SK-N-SH (cell line): ENCODE data around the gene IMPACT. TPM values are rescaled to one million over a fixed set of nuclear protein-coding genes. Genes with fewer than 3 reads are reported as not detected.

Experiments
- CTCF ChIA-PET: fragments of 300-600, 350-600 bp; formaldehyde crosslinking; extraction: SDS; loops from one replicate; lab custom pipeline; 2021; lab: Yijun Ruan, JAX
- POLR2A ChIA-PET: fragments of 350-600 bp; sonication (Branson Sonifier 250); formaldehyde crosslinking; extraction: SDS; loops from one replicate; lab custom pipeline; 2020; ENCODE audit warnings: antibody characterized with exemption, inconsistent platforms; lab: Yijun Ruan, JAX
- DNase-seq: peaks from one replicate; pipeline ENCODE4 v3.0.0; 2012
- H2AFZ ChIP-seq: fragments of 200-600 bp; sonication (generic); 2 replicates; pipeline ENCODE4 v1.8.1; 2016; ENCODE audit warnings: antibody characterized with exemption, mild to moderate bottlenecking, low read depth
- H3F3A ChIP-seq: fragments of 200-600 bp; sonication (generic); replicated peaks from 2 replicates; pipeline ENCODE3; 2016; ENCODE audit warnings: antibody characterized with exemption, mild to moderate bottlenecking; ENCODE audit not compliant: insufficient read depth
- H3K27ac ChIP-seq, 2 experiments: fragments of 200-500 bp in 1 of 2; fragments of 200-600 bp in 1 of 2; sonication (Bioruptor generic) in 1 of 2; sonication (generic), shearing (Covaris generic) in 1 of 2; 2 replicates each; pipeline versions ENCODE4 v1.5.1 to v1.6.1; 2014 to 2016; ENCODE audit warnings: low read depth in 2 of 2, inconsistent platforms in 1 of 2, low read length in 1 of 2, mild to moderate bottlenecking in 1 of 2, mixed read lengths in 1 of 2
- H3K27me3 ChIP-seq: fragments of 200-600 bp; sonication (generic), shearing (Covaris generic); 2 replicates; pipeline ENCODE4 v1.6.1; 2016; ENCODE audit warnings: mixed run types; ENCODE audit not compliant: insufficient read depth
- H3K36me3 ChIP-seq, 2 experiments: fragments of 200-500 bp in 1 of 2; fragments of 200-600 bp in 1 of 2; sonication (Bioruptor generic) in 1 of 2; sonication (generic) in 1 of 2; replicated peaks in 1 of 2; 2 replicates each; pipeline versions ENCODE3 to v1.5.1; 2014 to 2016; ENCODE audit warnings: low read length in 1 of 2, mild to moderate bottlenecking in 1 of 2; ENCODE audit not compliant: insufficient read depth in 2 of 2, control insufficient read depth in 1 of 2
- H3K4me1 ChIP-seq, 2 experiments: fragments of 200-500 bp in 1 of 2; fragments of 200-600 bp in 1 of 2; sonication (Bioruptor generic) in 1 of 2; sonication (generic), shearing (Covaris generic) in 1 of 2; 2 replicates each; pipeline versions ENCODE4 v1.5.1 to v1.6.1; 2014 to 2016; ENCODE audit warnings: low read depth in 1 of 2, low read length in 1 of 2, mixed run types in 1 of 2; ENCODE audit not compliant: insufficient read depth in 2 of 2, control insufficient read depth in 1 of 2
- H3K4me2 ChIP-seq: fragments of 200-600 bp; sonication (generic), shearing (Covaris generic); 2 replicates; pipeline ENCODE4 v1.6.1; 2017; ENCODE audit warnings: mixed run types
- H3K4me3 ChIP-seq, 2 experiments: fragments of 200-500 bp in 1 of 2; fragments of 200-600 bp in 1 of 2; sonication (Bioruptor generic) in 1 of 2; sonication (generic), shearing (Covaris generic) in 1 of 2; 2 replicates each; pipeline versions ENCODE4 v1.5.1 to v1.8.1; 2014 to 2016; ENCODE audit warnings: low read depth in 2 of 2, inconsistent platforms in 1 of 2, low read length in 1 of 2, mild to moderate bottlenecking in 1 of 2, mixed read lengths in 1 of 2, moderate library complexity in 1 of 2
- H3K79me2 ChIP-seq: fragments of 200-600 bp; sonication (generic); 2 replicates; pipeline ENCODE4 v1.8.1; 2017; ENCODE audit warnings: mild to moderate bottlenecking; ENCODE audit not compliant: insufficient read depth
- H3K9ac ChIP-seq: fragments of 200-600 bp; sonication (generic); 2 replicates; pipeline ENCODE4 v1.6.1; 2017; ENCODE audit warnings: mixed run types
- H3K9me2 ChIP-seq: fragments of 200-600 bp; sonication (generic); 2 replicates; pipeline ENCODE4 v1.6.1; 2017; ENCODE audit warnings: mixed run types
- H3K9me3 ChIP-seq: fragments of 200-600 bp; sonication (generic); 2 replicates; pipeline ENCODE4 v1.6.1; 2017; ENCODE audit warnings: mixed run types, mild to moderate bottlenecking, moderate library complexity
- H4K20me1 ChIP-seq: fragments of 200-600 bp; sonication (generic); 2 replicates; pipeline ENCODE4 v1.6.1; 2017; ENCODE audit warnings: mild to moderate bottlenecking, mixed run types; ENCODE audit not compliant: insufficient read depth
- CHD2 ChIP-seq: fragments of 150-350 bp; IDR thresholded peaks from 2 replicates; pipeline ENCODE4 v1.6.1; 2018; ENCODE audit warnings: low read length; ENCODE audit not compliant: partially characterized antibody
- CTCF ChIP-seq: fragments of 200-600 bp; sonication (generic); IDR thresholded peaks from 2 replicates; pipeline ENCODE4 v1.6.1; 2017; ENCODE audit warnings: antibody characterized with exemption, mild to moderate bottlenecking, moderate library complexity
- FOSL2 ChIP-seq: IDR thresholded peaks from 2 replicates; pipeline ENCODE4 v1.4.0; 2012; ENCODE audit warnings: low read depth, mild to moderate bottlenecking, moderate library complexity, borderline replicate concordance
- JUND ChIP-seq: IDR thresholded peaks from 2 replicates; pipeline ENCODE4 v1.4.0; 2012
- MAX ChIP-seq: IDR thresholded peaks from 2 replicates; pipeline ENCODE4 v1.4.0; 2012; ENCODE audit warnings: low read depth
- MEF2A ChIP-seq: IDR thresholded peaks from 2 replicates; pipeline ENCODE4 v1.4.0; 2012; ENCODE audit warnings: low read depth, borderline replicate concordance
- MXI1 ChIP-seq: IDR thresholded peaks from 2 replicates; pipeline ENCODE4 v1.6.1; 2012; ENCODE audit warnings: mild to moderate bottlenecking, low read depth, low read length, improper control_type of control experiment
- NFIC ChIP-seq: IDR thresholded peaks from 2 replicates; pipeline ENCODE4 v1.4.0; 2012; ENCODE audit warnings: borderline replicate concordance
- RAD21 ChIP-seq: IDR thresholded peaks from 2 replicates; pipeline ENCODE4 v1.6.1; 2012; ENCODE audit warnings: mild to moderate bottlenecking, low read length
- RCOR1 ChIP-seq: fragments of 150-350 bp; IDR thresholded peaks from 2 replicates; pipeline ENCODE4 v1.6.1; 2017; ENCODE audit warnings: antibody characterized with exemption, low read length
- REST ChIP-seq: IDR thresholded peaks from 2 replicates; pipeline ENCODE4 v1.6.1; 2012; ENCODE audit warnings: mild to moderate bottlenecking, low read depth, low read length, moderate library complexity
- RFX5 ChIP-seq: IDR thresholded peaks from 2 replicates; pipeline ENCODE4 v1.6.1; 2012; ENCODE audit warnings: mild to moderate bottlenecking, improper control_type of control experiment, low read length
- SIN3A ChIP-seq: IDR thresholded peaks from 2 replicates; pipeline ENCODE4 v1.6.1; 2012; ENCODE audit warnings: low read depth, mild to moderate bottlenecking, low read length, moderate library complexity, borderline replicate concordance
- SMC3 ChIP-seq: IDR thresholded peaks from 2 replicates; pipeline ENCODE4 v1.6.1; 2012; ENCODE audit warnings: low read depth, low read length, improper control_type of control experiment
- TAF1 ChIP-seq: IDR thresholded peaks from 2 replicates; pipeline ENCODE4 v1.6.1; 2012; ENCODE audit warnings: low read depth, mild to moderate bottlenecking, low read length, moderate library complexity, borderline replicate concordance
- TEAD4 ChIP-seq: IDR thresholded peaks from 2 replicates; pipeline ENCODE4 v1.4.0; 2012; ENCODE audit warnings: mild to moderate bottlenecking, borderline replicate concordance; ENCODE audit not compliant: insufficient read depth
- USF1 ChIP-seq: IDR thresholded peaks from 2 replicates; pipeline ENCODE4 v1.4.0; 2012; ENCODE audit warnings: low read depth, borderline replicate concordance
- YY1 ChIP-seq: IDR thresholded peaks from 2 replicates; pipeline ENCODE4 v1.4.0; 2012; ENCODE audit warnings: low read depth, mild to moderate bottlenecking
- WGBS: methylation state at CpG from one replicate; pipeline ENCODE4 v1.1.6; 2017; ENCODE audit warnings: low lambda C conversion rate; 5-methylcytosine and 5-hydroxymethylcytosine counted together
- polyA plus RNA-seq, 3 experiments: library from polyadenylated mRNA; depleted of rRNA; stranded (reverse); fragments of >200 nt; gene quantifications; 2 replicates each; pipeline ENCODE4 v1.2.3, GENCODE V29; 2012

Gene IMPACT
- polyA plus RNA-seq, 1 of the 3 experiments (the other 2 are of a cell fraction): 13.0 TPM

- no peaks in the 10 kb centered on the region for H4K20me1 ChIP-seq
- H3K27ac ChIP-seq: no peak overlapping the region
- peaks cover 3 to 7% of the 10 kb centered on the region in 2 experiments; a peak in 3 of 4 replicates for H3K4me1 ChIP-seq
- DNase-seq: no peak
- TF ChIP-seq CHD2 (no peak), JUND (no peak), RCOR1 (no peak), TAF1 (no peak), SIN3A (no peak), NFIC (no peak), FOSL2 (no peak), RAD21 (no peak), SMC3 (no peak), USF1 (no peak), MXI1 (no peak), RFX5 (no peak), MEF2A (no peak), CTCF (no peak), YY1 (no peak)
- no peak overlapping the region for H3K4me2 ChIP-seq
- H3K36me3 ChIP-seq: no peaks in the 10 kb centered on the region
- H3K9ac ChIP-seq: no peak overlapping the region
- H3K79me2 ChIP-seq: peaks cover 9% of the 10 kb centered on the region; the same call in 1 of the 2 replicates
- no peaks in the 10 kb centered on the region for H3K9me3 ChIP-seq
- H2AFZ ChIP-seq: 0 out of 2 replicates have a peak overlapping the region, but pooled peaks have one; percentile 35
- ChIA-PET POLR2A (no interaction called here), CTCF (no interaction called here)
- H3K27me3 ChIP-seq: no peaks in the 10 kb centered on the region; the same call in 1 of the 2 replicates
- no peaks in the 10 kb centered on the region for H3K9me2 ChIP-seq
- peaks cover 8% of the 10 kb centered on the region for H3F3A ChIP-seq
- 92% methylated on average over 2 of the region's 2 CpGs for WGBS
- H3K4me3 ChIP-seq: no peak overlapping the region
These were observed 25.9 kb upstream of the IMPACT start for GRCh38 chr18:24400587-24400986.

GRCh38 chr18:24402209-24402785 lies 24.2 kb upstream of the IMPACT start:
- H3K4me2 ChIP-seq: no peak overlapping the region
- H3F3A ChIP-seq: peaks cover 8% of the 10 kb centered on the region
- no peaks in the 10 kb centered on the region for H3K9me2 ChIP-seq
- H3K4me3 ChIP-seq: no peak overlapping the region
- no peaks in the 10 kb centered on the region for H3K9me3 ChIP-seq
- no peak overlapping the region for H2AFZ ChIP-seq
- no peak overlapping the region for H3K9ac ChIP-seq
- no peak for DNase-seq
- H3K27me3 ChIP-seq: no peaks in the 10 kb centered on the region; the same call in 1 of the 2 replicates
- ChIA-PET CTCF (no interaction called here), POLR2A (no interaction called here)
- no peak overlapping the region for H3K27ac ChIP-seq
- no peak for TF ChIP-seq MAX
- no peak for TF ChIP-seq REST
- TF ChIP-seq CTCF: peak; percentile 39
- TF ChIP-seq TEAD4: no peak
- WGBS: 95% methylated on average over 6 of the region's 6 CpGs
- no peaks in the 10 kb centered on the region for H3K79me2 ChIP-seq
- no peaks in the 10 kb centered on the region for H3K36me3 ChIP-seq
- H3K4me1 ChIP-seq: peaks cover 0 to 7% of the 10 kb centered on the region in 2 experiments; a peak in 2 of 4 replicates
- H4K20me1 ChIP-seq: no peaks in the 10 kb centered on the region
